Stomach (tissue), 9 donors: ENCODE results near the gene TMEM238L. TPM values are rescaled to one million over a fixed set of nuclear protein-coding genes. Genes with fewer than 3 reads are reported as not detected.

Source experiments
- DNase-seq, 2 donors: peaks; one replicate each; pipeline versions ENCODE4 v3.0.0 to v3.0.0-alpha.2; 2013 to 2019
- H3K27ac ChIP-seq, 5 donors: fragments of 200-600 bp in 4 of 5; sonication (generic) in 4 of 5; one replicate each; pipeline ENCODE4 v1.5.1; 2013 to 2019; ENCODE audit warnings: mild to moderate bottlenecking in 1 of 5, moderate library complexity in 1 of 5
- H3K27me3 ChIP-seq, 3 donors: fragments of 200-600 bp; sonication (generic); one replicate each; pipeline ENCODE4 v1.5.1; 2017 to 2019; ENCODE audit warnings: mixed run types in 1 of 3
- H3K36me3 ChIP-seq, 4 donors: fragments of 200-600 bp; sonication (generic); 1 replicate in 3 of 4; 2 replicates in 1 of 4; pipeline ENCODE4 v1.5.1; 2016 to 2019
- H3K4me1 ChIP-seq, 4 donors: fragments of 200-600 bp; sonication (generic); one replicate each; pipeline ENCODE4 v1.5.1; 2016 to 2019
- H3K4me3 ChIP-seq, 4 donors: fragments of 200-600 bp; sonication (generic) in 3 of 4; one replicate each; pipeline ENCODE4 v1.5.1; 2016 to 2019; ENCODE audit warnings: mild to moderate bottlenecking in 1 of 4
- H3K9me3 ChIP-seq, 4 donors: fragments of 200-600 bp; sonication (generic); one replicate each; pipeline ENCODE4 v1.5.1; 2016 to 2019
- EP300 ChIP-seq: sonication (generic); formaldehyde crosslinking; IDR thresholded peaks from one replicate; pipeline ENCODE4 v1.6.1; 2017; ENCODE audit warnings: antibody characterized with exemption
- POLR2A ChIP-seq, 4 donors: fragments of 450-650 bp; IDR thresholded peaks; one replicate each; pipeline ENCODE4 v1.6.1; 2016; ENCODE audit warnings: antibody characterized with exemption in 4 of 4, control low read depth in 2 of 4, mild to moderate bottlenecking in 1 of 4, moderate library complexity in 1 of 4
- POLR2AphosphoS5 ChIP-seq, 3 donors: sonication (generic); formaldehyde crosslinking; IDR thresholded peaks; one replicate each; pipeline ENCODE4 v1.6.1; 2016; ENCODE audit warnings: antibody characterized with exemption in 3 of 3
- WGBS, 5 donors: extraction: QIAGEN DNeasy Blood & Tissue Kit in 3 of 5; methylation state at CpG; one replicate each; pipeline versions ENCODE4 v1.1.5 to v1.1.7; 2013 to 2018; 5-methylcytosine and 5-hydroxymethylcytosine counted together
- intact Hi-C: fragments of 100-400 bp; cut with DNase I; formaldehyde crosslinking; loops from one replicate; pipeline ENCODE4 v1.15.1; 2023; ENCODE audit warnings: low total_unique reads
- polyA plus RNA-seq, 3 donors: library from polyadenylated mRNA; stranded (reverse); fragments of 200-250 nt; gene quantifications; one replicate each; pipeline ENCODE4 v1.2.3, GENCODE V29; 2013
- total RNA-seq, 5 donors: library from RNA; depleted of rRNA; stranded (reverse); fragments of >200 nt; gene quantifications; one replicate each; pipeline versions ENCODE4 v1.1.0 to v1.2.3, GENCODE V29; 2014 to 2016
- TF ChIP-seq, protein P1 (sequence below), 7 experiments: fragments of 450-650 bp in 4 of 7; fragments of 200-600 bp in 3 of 7; sonication (generic) in 3 of 7; IDR thresholded peaks; one replicate each; pipeline ENCODE4 v1.5.1; 2016 to 2019; ENCODE audit warnings: antibody characterized with exemption in 7 of 7, control low read depth in 2 of 7, mild to moderate bottlenecking in 1 of 7
- donor health status: healthy with polysubstance abuse.
- donor health status: Bipolar disorder and iron deficiency.
- donor health status: healthy.

Gene TMEM238L
- total and polyA plus RNA-seq, 8 donors = 2.2 to 190 (median 38.2) TPM

DNA sequence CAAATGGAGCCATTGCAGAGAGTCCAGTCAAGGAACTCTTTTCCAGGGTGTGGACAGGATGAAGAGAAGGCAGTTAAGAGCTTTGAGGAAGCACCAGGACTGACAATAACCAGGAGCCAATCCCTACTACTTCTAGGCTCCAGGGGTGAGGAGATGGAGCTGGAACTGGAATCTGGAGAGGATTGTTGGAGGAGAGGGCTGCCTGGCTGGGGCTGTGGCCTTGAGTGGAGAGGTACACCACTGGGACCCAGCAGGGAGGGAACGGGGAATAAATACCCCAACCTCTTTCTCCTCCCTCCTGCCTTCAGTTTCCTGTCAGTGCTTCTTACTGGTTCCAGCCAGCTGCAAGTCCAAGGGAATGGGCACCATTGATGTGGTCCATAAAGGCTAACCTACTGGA, 41.9 kb downstream of the TMEM238L start:
- no peak overlapping the region for H3K27ac ChIP-seq
- peaks cover 0 to 10% (median 4%) of the 10 kb centered on the region in 4 donors for H3K36me3 ChIP-seq
- H3K9me3 ChIP-seq = peaks cover 0 to 4% (median 1%) of the 10 kb centered on the region in 4 donors
- WGBS, 5 donors = 95 to 100% (median 100%) methylated on average over 1 of the region's 1 CpG
- H3K27me3 ChIP-seq = no peaks in the 10 kb centered on the region
- H3K4me3 ChIP-seq = no peak overlapping the region
- TF ChIP-seq, protein P1, sequence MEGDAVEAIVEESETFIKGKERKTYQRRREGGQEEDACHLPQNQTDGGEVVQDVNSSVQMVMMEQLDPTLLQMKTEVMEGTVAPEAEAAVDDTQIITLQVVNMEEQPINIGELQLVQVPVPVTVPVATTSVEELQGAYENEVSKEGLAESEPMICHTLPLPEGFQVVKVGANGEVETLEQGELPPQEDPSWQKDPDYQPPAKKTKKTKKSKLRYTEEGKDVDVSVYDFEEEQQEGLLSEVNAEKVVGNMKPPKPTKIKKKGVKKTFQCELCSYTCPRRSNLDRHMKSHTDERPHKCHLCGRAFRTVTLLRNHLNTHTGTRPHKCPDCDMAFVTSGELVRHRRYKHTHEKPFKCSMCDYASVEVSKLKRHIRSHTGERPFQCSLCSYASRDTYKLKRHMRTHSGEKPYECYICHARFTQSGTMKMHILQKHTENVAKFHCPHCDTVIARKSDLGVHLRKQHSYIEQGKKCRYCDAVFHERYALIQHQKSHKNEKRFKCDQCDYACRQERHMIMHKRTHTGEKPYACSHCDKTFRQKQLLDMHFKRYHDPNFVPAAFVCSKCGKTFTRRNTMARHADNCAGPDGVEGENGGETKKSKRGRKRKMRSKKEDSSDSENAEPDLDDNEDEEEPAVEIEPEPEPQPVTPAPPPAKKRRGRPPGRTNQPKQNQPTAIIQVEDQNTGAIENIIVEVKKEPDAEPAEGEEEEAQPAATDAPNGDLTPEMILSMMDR (IDR thresholded peaks at IDR 0.05) = no peak
- intact Hi-C loops = no loop called here
- H3K4me1 ChIP-seq = peaks cover 15 to 26% (median 16%) of the 10 kb centered on the region in 4 donors
- no peak for DNase-seq

DNA sequence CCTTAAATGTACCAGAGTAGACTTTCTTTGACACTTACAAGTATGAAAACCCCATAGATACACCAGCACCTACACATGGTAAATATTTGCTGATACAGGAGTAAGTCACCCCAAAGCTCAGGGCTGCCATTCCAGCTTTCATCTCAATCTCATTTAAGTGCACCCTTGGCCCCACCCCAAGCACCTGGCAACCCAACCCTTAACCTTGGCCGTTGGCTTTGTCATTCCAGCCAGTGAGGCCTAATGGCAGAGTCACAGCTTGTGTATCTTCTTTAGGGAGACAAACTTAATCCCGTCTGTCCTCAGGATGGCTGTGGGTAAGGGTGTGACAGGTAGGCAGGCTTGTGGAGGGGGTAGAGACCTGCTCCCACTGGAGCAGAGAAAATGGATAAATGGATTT, 42.6 kb downstream of the TMEM238L start:
- Histone ChIP-seq H3K4me3 (no peak overlapping the region), H3K27ac (no peak overlapping the region), H3K4me1 (peaks cover 20 to 26% (median 22%) of the 10 kb centered on the region in 4 donors), H3K36me3 (peaks cover 0 to 2% (median 0%) of the 10 kb centered on the region in 4 donors), H3K9me3 (peaks cover 0 to 3% (median under 1%) of the 10 kb centered on the region in 4 donors), H3K27me3 (no peaks in the 10 kb centered on the region)
- TF ChIP-seq, protein P1 (IDR thresholded peaks at IDR 0.05) = no peak
- TF ChIP-seq POLR2A (IDR thresholded peaks at IDR 0.05) = no peak
- no peak for TF ChIP-seq EP300
- TF ChIP-seq POLR2AphosphoS5 (IDR thresholded peaks at IDR 0.05) = no peak
- no peak for DNase-seq
- 36 to 66% (median 47%) methylated on average over 2 of the region's 2 CpGs for WGBS, 5 donors
- intact Hi-C loops = no loop called here

GRCh38 chr17:10758062-10758461, 45.8 kb downstream of the TMEM238L start:
- peak overlapping the region; percentile 82 to 92 (median 83) for H3K27ac ChIP-seq

GRCh38 chr17:10757647-10758046, 46.3 kb downstream of the TMEM238L start:
- Histone ChIP-seq H3K36me3 (no peaks in the 10 kb centered on the region), H3K27ac (peak overlapping the region; percentile 82 to 92 (median 83)), H3K27me3 (no peaks in the 10 kb centered on the region), H3K4me1 (peaks cover 38 to 51% (median 41%) of the 10 kb centered on the region in 4 donors), H3K4me3 (no peak overlapping the region), H3K9me3 (no peaks in the 10 kb centered on the region)
- intact Hi-C loops = no loop called here
- no peak for TF ChIP-seq POLR2AphosphoS5 (IDR thresholded peaks at IDR 0.05)
- TF ChIP-seq, protein P1 (IDR thresholded peaks at IDR 0.05) = no peak
- no peak for TF ChIP-seq POLR2A (IDR thresholded peaks at IDR 0.05)
- TF ChIP-seq EP300 = no peak
- 34 to 59% (median 50%) methylated on average over 2 of the region's 2 CpGs for WGBS, 5 donors
- DNase-seq = no peak

More at GRCh38 chr17:10758062-10758461, 45.8 kb downstream of the TMEM238L start:
- Histone ChIP-seq H3K27me3 (no peaks in the 10 kb centered on the region), H3K4me3 (no peak overlapping the region), H3K36me3 (no peaks in the 10 kb centered on the region), H3K4me1 (peaks cover 38 to 48% (median 39%) of the 10 kb centered on the region in 4 donors), H3K9me3 (no peaks in the 10 kb centered on the region)
- intact Hi-C loops = no loop called here
- WGBS, 5 donors = 39 to 59% (median 49%) methylated on average over 6 of the region's 6 CpGs
- TF ChIP-seq EP300 (no peak), POLR2A (IDR thresholded peaks at IDR 0.05) (no peak)
- TF ChIP-seq, protein P1 (IDR thresholded peaks at IDR 0.05) = no peak
- peak in 1 of 2 donors; percentile 57 for DNase-seq
